HuH-7 (cell line): ENCODE data around the gene TSC2.
A peak's percentile ranks its signal among the peaks of the same experiment; 100 is the strongest.
"Not testable (repeated sequence)": the region's sequence is repeated elsewhere in the genome, so short reads cannot be mapped to it uniquely, and the experiment has no call there.

Experiments
- DNase-seq: peaks from one replicate; pipeline ENCODE4 v3.0.0; 2011; ENCODE audit warnings: low spot score

The TSC2 gene

DNA sequence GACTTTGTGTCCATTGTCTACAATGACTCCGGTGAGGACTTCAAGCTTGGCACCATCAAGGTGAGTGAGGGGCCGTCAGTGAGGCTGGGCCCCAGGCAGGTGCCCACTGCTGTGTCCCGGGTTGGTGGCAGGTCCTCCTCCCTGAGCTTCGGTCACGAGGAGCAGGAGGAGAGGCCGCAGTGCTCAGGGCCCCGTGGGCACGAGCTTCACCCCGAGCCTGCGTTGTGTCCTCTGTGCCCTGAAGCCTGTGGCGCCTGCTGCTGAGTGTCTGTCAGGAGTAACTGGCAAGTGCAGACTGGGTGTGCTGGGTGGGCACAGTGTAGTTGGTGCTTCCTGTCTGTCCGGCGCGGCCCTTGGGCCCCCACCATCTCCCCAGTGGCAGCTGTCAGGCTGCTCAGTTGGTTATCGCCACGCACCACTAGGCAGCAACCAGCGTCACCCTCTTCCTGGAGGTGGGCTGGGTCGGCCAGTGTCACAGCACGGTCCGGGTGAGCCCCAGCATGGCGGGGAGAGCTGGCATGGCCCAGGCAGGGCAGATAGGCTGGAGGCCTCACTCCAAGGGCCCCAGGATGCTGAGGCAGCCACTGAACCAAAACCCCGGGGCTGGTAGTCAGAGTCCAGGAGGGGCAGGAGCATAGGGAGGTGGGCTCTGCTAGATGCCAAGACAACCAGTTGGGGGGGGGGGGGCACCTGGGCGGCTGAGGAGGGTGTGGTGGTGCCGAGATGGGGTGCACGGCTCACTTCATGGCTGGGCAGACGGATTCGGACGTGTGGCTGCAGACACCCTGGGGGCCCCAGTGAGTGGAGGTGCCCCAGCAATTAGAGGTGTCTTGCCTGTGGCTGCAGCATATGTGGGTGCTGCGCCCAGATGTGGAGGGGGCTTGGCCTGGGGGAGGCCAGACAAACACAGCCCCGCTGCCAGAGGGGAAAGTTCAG lies 39.3 kb downstream of the TSC2 start:
- DNase-seq, result no peak

DNA sequence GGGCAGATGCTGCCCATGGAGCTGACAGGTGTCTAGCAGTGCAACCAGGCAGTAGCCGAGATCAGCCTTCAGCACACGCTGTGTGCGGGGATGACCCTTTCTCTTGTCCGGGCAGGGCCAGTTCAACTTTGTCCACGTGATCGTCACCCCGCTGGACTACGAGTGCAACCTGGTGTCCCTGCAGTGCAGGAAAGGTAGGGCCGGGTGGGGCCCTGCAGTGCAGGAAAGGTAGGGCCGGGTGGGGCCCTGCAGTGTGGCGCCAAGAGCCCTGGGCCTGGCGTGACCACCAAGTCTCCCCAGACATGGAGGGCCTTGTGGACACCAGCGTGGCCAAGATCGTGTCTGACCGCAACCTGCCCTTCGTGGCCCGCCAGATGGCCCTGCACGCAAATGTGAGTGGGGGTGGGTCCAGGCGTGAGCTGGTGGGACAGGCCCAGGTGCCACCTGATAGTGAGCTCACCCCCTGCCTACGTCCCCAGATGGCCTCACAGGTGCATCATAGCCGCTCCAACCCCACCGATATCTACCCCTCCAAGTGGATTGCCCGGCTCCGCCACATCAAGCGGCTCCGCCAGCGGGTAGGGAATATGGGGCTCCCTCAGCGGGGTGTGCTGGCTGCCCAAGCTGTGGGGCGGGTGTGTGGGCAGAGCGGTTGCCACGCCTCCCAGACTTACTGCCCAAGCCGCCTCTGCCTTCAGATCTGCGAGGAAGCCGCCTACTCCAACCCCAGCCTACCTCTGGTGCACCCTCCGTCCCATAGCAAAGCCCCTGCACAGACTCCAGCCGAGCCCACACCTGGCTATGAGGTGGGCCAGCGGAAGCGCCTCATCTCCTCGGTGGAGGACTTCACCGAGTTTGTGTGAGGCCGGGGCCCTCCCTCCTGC lies 40.2 kb downstream of the TSC2 start:
- DNase-seq, result no peak

DNA sequence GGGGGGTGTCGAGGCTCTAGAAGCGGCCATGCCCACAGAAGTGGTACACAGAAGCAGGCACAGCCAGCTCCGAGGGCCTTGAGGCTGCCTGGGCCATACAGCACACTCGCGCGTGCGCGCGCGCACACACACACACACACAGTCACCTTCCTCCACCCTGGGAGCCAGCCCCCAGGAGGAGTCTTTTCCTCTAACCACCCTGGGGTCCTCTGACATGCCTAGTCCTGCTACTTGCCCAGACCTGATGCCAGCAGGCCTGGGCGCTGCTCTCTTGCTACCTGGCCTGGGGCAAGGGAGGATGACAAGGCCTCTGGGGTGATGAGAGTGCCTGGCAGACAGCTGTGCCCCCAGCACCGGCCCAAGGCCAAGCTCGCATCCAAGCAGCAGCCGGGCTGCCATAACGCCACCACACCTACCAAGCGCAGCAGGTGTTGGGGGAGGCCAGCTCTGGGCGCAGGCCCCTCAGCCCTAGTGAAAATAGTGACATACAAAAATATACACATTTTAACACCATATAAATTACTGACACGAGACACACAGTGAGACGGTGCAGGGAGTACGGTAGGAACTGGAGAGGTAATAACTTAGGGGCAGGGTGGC lies 41.1 kb downstream of the TSC2 start:
- DNase-seq, result no peak

DNA sequence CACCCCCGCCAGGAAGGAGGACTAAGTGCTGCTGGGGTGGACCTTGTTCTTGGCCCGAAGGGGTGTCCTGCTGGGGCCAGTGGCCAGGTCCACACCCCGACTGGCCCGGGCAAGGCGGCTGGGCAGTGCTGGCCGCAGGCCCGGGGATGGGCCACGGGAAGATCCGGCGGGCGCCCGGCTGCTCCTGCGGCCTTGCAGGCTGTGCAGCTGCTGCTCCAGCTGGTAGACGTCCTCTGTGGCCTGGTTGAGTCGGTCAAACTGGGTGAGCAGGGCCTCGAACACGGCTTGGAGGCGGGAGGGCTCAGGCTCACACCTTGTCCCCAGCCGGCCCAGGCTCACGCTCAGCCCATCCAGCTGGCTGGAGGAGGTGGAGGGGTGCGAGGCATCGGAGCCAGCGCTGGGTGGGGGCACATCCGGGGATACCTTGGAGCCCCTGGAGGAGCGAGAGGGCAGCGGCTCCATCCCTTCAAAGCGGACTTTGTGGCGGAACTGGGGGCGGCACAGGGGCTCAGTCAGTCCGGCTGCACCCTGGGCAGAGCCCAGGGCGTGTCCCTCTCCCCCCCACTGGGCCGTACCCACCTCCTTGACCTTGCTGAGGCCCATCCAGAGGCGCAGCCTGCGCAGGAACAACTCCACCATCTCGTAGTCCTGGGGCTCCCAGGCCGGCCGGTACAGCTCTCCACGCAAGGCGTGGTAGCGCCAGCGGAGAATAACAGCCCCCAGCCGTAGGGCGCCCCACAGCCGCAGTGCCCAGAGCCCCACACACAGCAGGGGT lies 42.1 kb downstream of the TSC2 start:
- DNase-seq, result no peak

DNA sequence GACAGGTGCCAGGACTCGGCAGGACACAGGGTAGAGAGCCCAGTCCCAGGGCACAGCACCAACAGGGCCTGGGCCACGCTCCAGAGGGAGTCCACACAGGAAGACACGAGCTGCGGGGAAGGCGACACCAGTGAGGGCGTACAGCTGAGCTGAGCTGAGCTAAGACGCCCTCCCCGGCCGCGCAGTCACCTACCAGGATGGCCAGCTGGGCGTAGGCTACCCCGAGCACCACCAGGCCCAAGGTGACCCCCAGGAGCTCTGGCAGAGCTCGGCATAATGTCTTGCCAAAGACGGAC lies 42.6 kb downstream of the TSC2 start:
- DNase-seq, result no peak

DNA sequence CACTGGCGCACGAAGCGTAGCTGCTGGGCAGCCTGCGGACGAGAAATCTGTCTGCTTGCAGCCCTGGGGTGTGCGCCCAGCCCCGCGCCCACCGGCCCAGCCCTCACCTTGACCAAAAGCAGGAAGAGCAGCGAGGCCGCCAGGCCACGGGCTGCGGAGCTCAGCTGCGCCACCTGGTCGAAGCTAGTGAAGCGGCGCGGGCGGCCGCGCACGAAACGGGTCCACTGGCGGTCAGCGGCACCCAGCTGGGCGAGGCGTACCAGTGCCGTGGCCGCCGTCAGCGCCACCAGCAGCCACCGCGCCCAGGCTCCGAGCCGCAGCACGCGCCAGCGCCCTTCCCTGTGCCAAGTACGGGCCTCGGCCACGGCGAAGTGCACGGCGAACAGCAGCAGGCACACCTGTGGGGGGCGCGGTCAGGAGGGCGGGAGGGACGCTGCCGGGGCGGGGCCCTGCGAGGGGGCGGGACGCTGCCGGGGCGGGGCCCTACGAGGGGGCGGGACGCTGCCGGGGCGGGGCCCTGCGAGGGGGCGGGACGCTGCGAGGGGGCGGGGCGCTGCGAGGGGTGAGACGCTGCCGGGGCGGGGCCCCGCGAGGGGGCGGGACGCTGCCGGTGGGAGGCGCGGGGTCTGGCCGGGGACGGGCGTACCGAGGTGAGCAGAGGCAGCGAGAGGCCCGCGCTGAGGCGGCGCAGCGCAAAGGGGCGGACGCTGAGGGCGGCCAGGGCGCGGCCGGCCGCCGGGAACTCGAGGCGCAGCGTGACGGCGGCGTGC lies 43.2 kb downstream of the TSC2 start:
- no peak for DNase-seq

DNA sequence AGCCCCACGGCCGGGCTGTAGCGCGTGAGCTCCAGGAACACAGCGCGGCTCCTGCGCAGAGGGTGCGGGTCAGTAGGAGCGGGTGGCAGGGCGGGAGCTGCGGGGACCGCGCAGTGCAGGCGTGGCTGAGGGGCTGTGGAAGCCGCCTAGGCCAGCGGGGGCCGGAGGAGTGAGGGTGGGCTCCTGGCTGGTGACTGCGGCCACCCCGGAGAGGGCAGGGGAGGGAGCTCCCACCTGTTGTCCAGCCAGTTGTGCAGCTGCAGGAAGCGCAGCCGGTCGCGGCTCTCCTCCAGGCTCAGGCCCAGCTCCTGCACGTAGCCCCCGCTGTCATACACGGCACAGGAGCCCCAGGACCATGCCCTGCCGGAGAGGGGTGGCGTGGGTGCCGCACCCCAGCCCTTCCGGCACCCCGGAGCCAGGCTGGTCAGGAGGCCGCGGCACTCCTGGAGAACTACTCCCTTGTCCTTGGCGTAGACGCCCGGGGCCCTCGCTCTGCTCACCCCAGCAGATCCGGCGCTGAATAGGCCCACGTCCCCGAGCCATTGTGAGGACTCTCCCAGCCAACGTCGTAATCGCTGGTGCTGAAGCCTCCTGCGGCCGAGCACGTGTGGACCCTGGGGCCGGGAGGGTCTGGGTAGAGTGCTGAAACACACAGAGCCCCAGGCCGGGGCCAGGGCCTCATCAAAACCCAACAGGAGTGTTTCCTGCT lies 43.9 kb downstream of the TSC2 start:
- DNase-seq, result no peak

DNA sequence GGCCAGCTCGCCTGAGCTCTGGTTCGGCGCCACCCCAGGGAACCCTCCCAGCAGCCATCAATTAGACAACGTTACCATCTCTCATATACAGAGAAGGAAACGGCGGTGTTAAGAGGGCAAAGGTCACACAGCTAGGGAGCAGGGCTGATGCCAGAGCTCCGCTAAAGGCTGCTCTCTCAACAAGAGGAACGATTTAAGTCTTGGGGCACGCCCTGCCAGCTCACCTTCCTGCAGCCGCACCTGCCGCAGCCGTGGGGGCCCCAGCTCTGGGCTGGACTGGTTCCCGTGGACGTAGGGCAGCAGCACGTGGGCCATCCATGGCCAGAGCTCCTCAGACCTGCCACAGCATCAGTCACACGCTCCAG lies 44.5 kb downstream of the TSC2 start:
- DNase-seq, result no peak

DNA sequence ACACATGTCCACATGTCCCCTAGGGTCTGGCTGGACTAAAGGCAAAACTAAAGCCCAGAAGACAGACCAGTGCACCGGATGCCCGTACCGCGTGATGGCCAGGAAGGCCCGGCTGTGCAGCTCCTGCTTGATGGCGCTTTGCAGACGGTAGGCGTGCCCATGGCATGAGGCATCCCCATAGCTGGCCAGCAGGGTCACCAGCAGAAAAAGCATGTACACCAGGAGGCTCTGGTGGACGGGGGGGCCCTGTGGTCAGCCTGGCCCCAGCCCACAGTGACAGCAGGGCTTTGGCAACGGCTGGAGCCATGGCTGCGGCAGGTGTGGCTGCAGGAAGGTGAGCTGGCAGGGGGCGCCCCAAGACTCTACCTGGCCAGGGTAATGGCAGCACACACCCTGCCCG lies 45.1 kb downstream of the TSC2 start:
- DNase-seq, result no peak

DNA sequence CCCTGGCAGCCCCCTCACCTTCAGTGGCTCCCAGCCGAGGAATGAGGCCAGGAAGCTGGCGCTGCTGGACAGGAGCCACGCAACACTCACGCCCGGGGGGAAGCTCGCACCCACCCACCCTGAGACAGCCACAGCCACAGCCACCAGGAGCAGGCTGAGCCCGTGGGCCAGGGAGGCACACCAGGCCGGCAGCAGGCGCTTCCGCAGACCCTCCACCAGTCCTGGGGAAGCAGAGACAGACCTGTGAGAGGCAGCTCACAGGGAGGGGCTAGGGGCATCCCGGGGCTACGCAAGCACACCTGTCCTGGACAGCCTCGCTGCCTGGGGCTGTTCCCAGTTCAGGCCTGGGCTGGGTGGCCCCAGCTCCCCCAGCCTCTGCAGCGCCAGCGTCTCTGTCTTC lies 46.0 kb downstream of the TSC2 start:
- no peak for DNase-seq

DNA sequence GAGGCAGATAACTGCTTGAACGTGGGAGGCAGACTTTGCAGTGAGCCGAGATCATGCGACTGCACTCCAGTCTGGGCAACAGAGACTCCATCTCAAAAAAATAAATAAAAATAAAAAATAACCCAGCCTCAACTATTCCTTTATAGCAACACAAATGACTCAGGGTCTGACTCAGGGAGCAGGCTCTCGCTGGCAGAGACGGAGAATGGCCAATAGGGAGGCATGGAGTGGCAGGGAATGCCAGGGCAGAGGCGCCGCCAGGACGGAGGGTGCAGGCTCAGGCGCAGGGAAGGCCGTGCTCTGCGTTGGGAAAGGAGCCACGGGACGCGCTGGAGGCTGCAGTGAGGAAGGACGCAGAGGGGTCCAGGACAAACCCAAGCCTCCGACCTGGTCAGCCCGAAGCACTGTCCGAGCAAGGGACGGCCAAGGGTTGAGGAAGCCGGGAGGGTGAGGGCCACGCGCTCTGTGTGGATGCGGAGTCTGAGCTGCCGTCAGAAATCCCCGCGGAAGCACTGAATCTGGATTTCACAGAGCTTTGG lies 47.6 kb downstream of the TSC2 start:
- no peak for DNase-seq

DNA sequence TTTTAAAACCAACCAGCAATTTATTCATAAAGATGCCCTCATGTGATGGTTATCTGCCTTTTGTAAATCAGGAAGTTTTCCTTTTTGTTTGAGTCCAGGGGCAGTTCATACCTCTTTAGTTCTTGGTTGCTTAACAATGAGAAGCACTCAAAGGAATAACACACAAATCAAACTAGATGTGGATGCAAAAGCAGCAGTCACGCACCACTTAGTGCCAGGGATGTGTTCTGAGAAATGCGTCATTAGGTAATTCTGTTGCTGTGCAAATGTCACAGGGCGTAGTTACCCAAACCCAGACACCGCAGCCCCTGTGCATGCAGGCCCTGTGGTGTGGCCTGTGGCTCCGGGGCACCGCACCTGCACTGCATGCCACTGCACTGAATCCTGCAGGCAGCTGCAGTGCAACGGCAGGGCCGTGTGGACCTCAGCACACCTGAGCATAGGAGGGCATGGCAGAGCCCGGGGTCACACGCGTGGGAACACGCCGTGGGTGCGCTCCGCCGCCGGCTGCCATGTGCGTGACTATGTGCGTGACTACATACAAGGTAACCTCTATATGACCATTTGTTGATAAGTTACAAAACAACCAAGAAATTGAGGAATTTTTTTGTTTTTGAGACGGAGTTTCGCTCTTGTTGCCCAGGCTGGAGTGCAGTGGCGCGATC lies 48.3 kb downstream of the TSC2 start:
- no peak for DNase-seq

DNA sequence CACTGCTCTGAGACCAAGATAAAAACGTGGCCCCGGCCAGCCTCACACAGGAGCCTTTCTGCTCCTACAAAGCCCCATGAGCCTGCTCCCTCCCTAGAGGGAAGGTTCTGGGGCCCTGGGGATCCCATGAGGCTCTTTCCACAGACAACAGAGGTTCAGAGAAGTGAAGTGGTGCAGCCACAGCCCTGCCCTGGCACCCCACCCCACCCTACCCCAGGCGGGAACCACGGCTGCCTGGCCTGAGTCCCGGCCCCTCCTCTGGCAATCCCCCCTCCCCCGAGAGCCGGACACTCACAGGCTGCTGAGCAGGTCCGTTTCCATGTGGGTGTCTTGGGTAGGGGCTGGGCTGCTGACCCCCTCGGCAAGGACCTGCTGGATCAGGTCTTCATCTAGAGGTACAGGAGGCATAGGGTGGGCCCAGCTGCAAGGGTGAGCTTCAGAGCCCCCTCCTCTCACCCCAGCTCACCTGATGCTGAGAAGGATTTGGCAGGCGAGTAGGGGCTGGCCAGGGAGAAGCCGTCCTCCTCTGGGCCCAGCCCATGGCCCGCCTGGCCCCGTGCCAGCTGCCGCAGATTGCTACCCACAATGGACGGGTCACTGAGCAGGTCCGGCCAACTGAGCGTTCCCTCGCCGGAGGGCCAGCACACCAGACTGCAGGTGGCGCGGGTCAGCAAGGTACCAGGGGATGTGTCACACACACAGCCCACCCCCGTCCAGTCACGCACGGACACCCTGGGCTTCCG lies 49.2 kb downstream of the TSC2 start:
- no peak for DNase-seq

DNA sequence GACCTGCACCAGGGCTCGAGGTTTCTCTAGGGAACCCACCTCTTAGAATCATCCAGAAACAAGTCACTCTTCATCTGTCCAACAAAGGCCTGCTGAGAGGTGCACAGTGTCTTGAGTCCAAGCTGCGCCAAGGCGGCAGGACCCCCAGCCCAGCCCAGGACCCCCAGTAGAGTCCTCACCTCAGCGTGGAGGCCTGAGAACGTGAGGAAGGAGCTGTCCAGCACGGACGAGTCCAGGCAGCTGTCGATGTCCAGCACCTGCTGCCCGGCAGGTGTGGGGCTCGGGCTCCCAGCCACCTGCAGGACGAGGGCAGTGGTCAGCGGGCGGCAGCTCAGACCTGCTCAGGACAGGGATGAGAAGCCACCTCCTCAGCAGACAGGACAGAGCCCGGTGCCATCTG lies 49.9 kb downstream of the TSC2 start:
- DNase-seq, result not testable (repeated sequence)

DNA sequence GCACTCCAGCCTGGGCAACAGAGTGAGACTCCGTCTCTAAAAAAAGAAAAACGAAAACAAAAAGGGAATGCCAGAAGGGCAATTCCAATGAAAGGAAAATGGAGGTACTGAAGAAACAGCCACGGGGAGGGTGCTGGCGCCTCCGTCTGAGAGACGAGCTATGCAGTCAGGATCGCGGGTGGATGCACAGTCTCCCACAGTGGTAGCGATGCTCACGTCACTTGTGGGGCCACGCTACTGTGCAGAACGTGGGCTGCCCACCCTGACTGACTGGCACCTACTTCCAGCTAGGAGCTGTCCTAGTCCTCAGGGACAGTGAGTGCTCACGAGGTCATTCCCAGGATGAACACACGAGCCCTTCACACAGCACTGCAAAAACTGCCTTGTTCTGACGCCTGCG lies 53.8 kb downstream of the TSC2 start:
- DNase-seq, result not testable (repeated sequence)

DNA sequence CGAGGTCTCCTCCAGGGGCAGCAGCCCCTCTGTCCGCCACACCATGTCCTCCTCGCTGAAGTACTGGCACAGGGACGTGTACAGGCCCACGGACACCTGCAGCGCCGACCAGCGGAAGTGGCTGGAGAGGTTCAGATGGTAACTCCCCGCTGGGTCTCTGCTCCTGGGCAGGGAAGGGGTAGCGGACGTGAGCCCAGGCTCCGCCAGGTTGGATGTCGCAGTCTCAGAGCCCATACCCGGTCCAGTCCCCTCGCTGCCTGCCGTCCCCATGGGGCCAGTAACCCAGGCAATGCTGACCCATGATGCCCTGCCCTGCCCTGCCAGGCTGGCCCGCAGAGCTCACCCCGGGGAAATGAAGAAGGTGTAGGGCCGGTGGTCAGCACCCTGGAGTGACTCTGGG lies 54.7 kb downstream of the TSC2 start:
- no peak for DNase-seq

DNA sequence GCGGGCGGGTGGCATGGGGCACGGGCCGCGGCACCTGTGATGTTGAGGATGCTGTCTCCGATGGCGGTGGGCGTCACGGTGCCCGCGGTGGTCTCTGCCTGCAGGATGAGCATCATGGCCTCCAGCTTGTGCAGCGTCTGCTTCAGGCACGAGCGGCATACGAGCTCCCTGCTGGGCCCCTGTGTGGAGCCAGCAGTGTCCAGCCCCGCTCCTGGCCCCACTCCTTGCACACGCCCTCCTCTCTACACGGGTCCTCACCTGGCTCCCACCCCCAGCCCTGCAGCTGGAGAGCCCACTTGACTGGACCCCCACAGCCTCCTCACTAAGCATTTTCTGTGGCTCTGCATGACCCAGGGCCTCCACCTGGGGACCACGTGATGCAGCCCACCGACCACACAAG lies 56.7 kb downstream of the TSC2 start:
- DNase-seq, result not testable (repeated sequence)

DNA sequence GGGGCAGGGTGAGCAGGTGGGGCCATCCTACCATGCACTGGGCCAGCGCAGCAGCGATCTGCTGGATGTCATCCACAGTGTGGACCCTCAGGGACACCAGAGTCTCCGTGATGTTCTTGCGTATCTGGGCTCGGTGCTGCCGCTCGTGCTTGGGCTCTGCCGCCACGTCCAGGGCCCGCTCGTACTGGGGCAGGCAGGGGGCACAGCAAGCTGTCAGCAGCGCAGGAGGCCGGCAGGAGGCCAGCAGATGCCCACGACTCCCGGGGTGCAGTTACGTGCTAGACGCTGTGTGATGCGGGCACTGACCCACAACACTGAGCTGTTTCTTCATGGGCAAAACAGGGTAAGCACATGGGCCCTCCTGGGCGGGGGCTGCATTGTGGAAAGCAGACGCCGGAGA lies 57.5 kb downstream of the TSC2 start:
- not testable (repeated sequence) for DNase-seq

DNA sequence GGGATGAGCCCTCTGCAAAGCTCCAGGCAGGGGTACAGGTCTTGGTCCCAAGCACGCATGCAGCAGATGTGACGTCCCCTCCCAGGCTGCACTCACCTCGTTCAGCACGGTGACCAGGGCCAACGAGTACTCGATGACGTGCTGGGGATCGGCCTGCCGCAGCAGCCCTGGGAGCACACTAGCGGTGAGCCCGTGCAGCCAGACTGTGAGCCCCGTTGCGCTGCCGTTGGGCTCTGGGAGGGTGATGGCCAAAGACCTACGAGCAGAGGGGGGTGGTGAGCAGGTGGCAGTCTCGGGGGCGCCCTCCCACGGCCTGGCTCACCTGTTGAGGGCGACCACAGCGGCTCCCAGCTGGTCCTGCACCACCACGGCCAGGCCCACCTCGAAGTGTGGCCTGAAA lies 58.0 kb downstream of the TSC2 start:
- peak; percentile 15 for DNase-seq
